IMR-90 (cell line): ENCODE results near the gene DCAF15. TPM values are rescaled to one million over a fixed set of nuclear protein-coding genes. Genes with fewer than 3 reads are reported as not detected.

ENCODE experiments used
- ATAC-seq: fragments of 200-7000 bp; cut with Tn5 transposase; 2 replicates; pipeline ENCODE4 v1.9.1; 2020; ENCODE audit warnings: low read depth, mild to moderate bottlenecking, moderate library complexity
- BruUV-seq: library from RNA; stranded (reverse); fragments of 400-500 nt; replicated peaks from 2 replicates; lab custom pipeline; 2021; lab: Mats Ljungman, UMichigan
- CTCF ChIA-PET: fragments of 300-600 bp; formaldehyde crosslinking; extraction: SDS; loops from one replicate; lab custom pipeline; 2021; ENCODE audit warnings: antibody characterized with exemption; lab: Yijun Ruan, JAX
- POLR2A ChIA-PET: fragments of 300-600 bp; sonication (Branson Sonifier 250); formaldehyde crosslinking; loops from one replicate; lab custom pipeline; 2022; ENCODE audit warnings: antibody characterized with exemption; ENCODE audit not compliant: unreplicated experiment; lab: Charles Lee
- DNase-seq: peaks from one replicate; pipeline ENCODE4 v3.0.0; 2013
- H2AFZ ChIP-seq: replicated peaks from 2 replicates; pipeline ENCODE3; 2013; ENCODE audit warnings: low read length, mild to moderate bottlenecking; ENCODE audit not compliant: poor library complexity
- H2AK5ac ChIP-seq: 2 replicates; pipeline ENCODE4 v1.6.1; 2013; ENCODE audit warnings: low read depth, low read length, inconsistent platforms
- H2AK9ac ChIP-seq: replicated peaks from 2 replicates; pipeline ENCODE3; 2013; ENCODE audit warnings: mild to moderate bottlenecking, low read depth, low read length, moderate library complexity; ENCODE audit not compliant: poor library complexity
- H2BK120ac ChIP-seq: 2 replicates; pipeline ENCODE4 v1.6.1; 2013; ENCODE audit warnings: low read depth, low read length, inconsistent platforms
- H2BK15ac ChIP-seq: 3 replicates; pipeline ENCODE4 v1.6.1; 2013; ENCODE audit warnings: low read depth, low read length, inconsistent platforms
- H2BK20ac ChIP-seq: 2 replicates; pipeline ENCODE4 v1.6.1; 2013; ENCODE audit warnings: low read depth, mild to moderate bottlenecking, inconsistent platforms, low read length, moderate library complexity
- H2BK5ac ChIP-seq: 2 replicates; pipeline ENCODE4 v1.6.1; 2013; ENCODE audit warnings: mild to moderate bottlenecking, low read depth, low read length, inconsistent platforms; ENCODE audit not compliant: poor library complexity, severe bottlenecking
- H3K14ac ChIP-seq: replicated peaks from 2 replicates; pipeline ENCODE4 v1.6.1; 2013; ENCODE audit warnings: low read depth, low read length, inconsistent platforms
- H3K18ac ChIP-seq: 2 replicates; pipeline ENCODE4 v1.6.1; 2013; ENCODE audit warnings: low read depth, low read length, control low read depth
- H3K23ac ChIP-seq: 2 replicates; pipeline ENCODE4 v1.6.1; 2013; ENCODE audit warnings: low read depth, low read length, inconsistent platforms
- H3K27ac ChIP-seq: 2 replicates; pipeline ENCODE4 v1.5.1; 2013; ENCODE audit warnings: mild to moderate bottlenecking, control low read depth, low read length; ENCODE audit not compliant: insufficient read depth
- H3K27me3 ChIP-seq: 2 replicates; pipeline ENCODE4 v1.6.1; 2013; ENCODE audit warnings: low read length; ENCODE audit not compliant: control insufficient read depth, insufficient read depth
- H3K36me3 ChIP-seq: 2 replicates; pipeline ENCODE4 v1.6.1; 2013; ENCODE audit warnings: low read length, mixed read lengths; ENCODE audit not compliant: control insufficient read depth, insufficient read depth
- H3K4ac ChIP-seq: 2 replicates; pipeline ENCODE4 v1.6.1; 2013; ENCODE audit warnings: low read depth, low read length, inconsistent platforms
- H3K4me1 ChIP-seq: 2 replicates; pipeline ENCODE4 v1.6.1; 2013; ENCODE audit warnings: low read length, mixed read lengths; ENCODE audit not compliant: control insufficient read depth, insufficient read depth
- H3K4me2 ChIP-seq: 2 replicates; pipeline ENCODE4 v1.6.1; 2013; ENCODE audit warnings: low read depth, mild to moderate bottlenecking, control low read depth, low read length, moderate library complexity
- H3K4me3 ChIP-seq: 2 replicates; pipeline ENCODE4 v1.5.1; 2013; ENCODE audit warnings: low read depth, mild to moderate bottlenecking, control low read depth, low read length, moderate library complexity; ENCODE audit not compliant: insufficient read depth
- H3K56ac ChIP-seq: 2 replicates; pipeline ENCODE4 v1.6.1; 2013; ENCODE audit warnings: low read length, inconsistent platforms; ENCODE audit not compliant: insufficient read depth; ENCODE audit errors: extremely low read depth
- H3K79me1 ChIP-seq, 2 experiments: 2 replicates each; pipeline ENCODE4 v1.6.1; 2013; ENCODE audit warnings: low read length in 2 of 2, inconsistent platforms in 1 of 2, low read depth in 1 of 2
- H3K9ac ChIP-seq: 2 replicates; pipeline ENCODE4 v1.6.1; 2013; ENCODE audit warnings: low read depth, low read length, control low read depth
- H3K9me1 ChIP-seq: 2 replicates; pipeline ENCODE4 v1.6.1; 2013; ENCODE audit warnings: low read length, inconsistent platforms; ENCODE audit not compliant: insufficient read depth
- H3K9me3 ChIP-seq: 2 replicates; pipeline ENCODE4 v1.6.1; 2013; ENCODE audit warnings: low read length; ENCODE audit not compliant: control insufficient read depth, insufficient read depth
- H4K20me1 ChIP-seq: 2 replicates; pipeline ENCODE4 v1.6.1; 2013; ENCODE audit warnings: low read length, inconsistent platforms; ENCODE audit not compliant: insufficient read depth
- H4K5ac ChIP-seq: 2 replicates; pipeline ENCODE4 v1.6.1; 2013; ENCODE audit warnings: mild to moderate bottlenecking, low read depth, low read length, control low read depth
- H4K8ac ChIP-seq, 2 experiments: 2 replicates each; pipeline ENCODE4 v1.6.1; 2013; ENCODE audit warnings: low read depth in 2 of 2, low read length in 2 of 2, control low read depth in 1 of 2, inconsistent platforms in 1 of 2
- H4K91ac ChIP-seq: 2 replicates; pipeline ENCODE4 v1.6.1; 2013; ENCODE audit warnings: low read depth, low read length, inconsistent platforms; ENCODE audit not compliant: insufficient read depth
- MAFK ChIP-seq: IDR thresholded peaks from 2 replicates; pipeline ENCODE4 v1.6.1; 2012; ENCODE audit warnings: low read depth, low read length, improper control_type of control experiment
- MAZ ChIP-seq: IDR thresholded peaks from 2 replicates; pipeline ENCODE4 v1.6.1; 2012; ENCODE audit warnings: low read depth, mild to moderate bottlenecking, low read length, improper control_type of control experiment, moderate library complexity, borderline replicate concordance
- WGBS, 2 experiments: methylation state at CpG; one replicate each; pipeline versions ENCODE4 v1.1.5 to v1.1.7; 2013; ENCODE audit warnings: missing lambda C conversion rate in 2 of 2; ENCODE audit not compliant: insufficient read length in 1 of 2; ENCODE audit errors: extremely low coverage in 2 of 2; 5-methylcytosine and 5-hydroxymethylcytosine counted together
- dilution Hi-C: fragments of 300-500 bp; cut with HindIII; formaldehyde crosslinking; loops from one replicate; pipeline ENCODE4 v1.14.3; 2018; ENCODE audit warnings: low sequenced_read_pairs; ENCODE audit not compliant: unreplicated experiment
- in situ Hi-C: fragments of 300-500 bp; cut with MboI; formaldehyde crosslinking; loops from 3 replicates; pipeline ENCODE4 v1.14.3; 2019; ENCODE audit warnings: low sequenced_read_pairs, inconsistent platforms, mixed read lengths
- intact Hi-C: fragments of 100-400 bp; cut with micrococcal nuclease; formaldehyde crosslinking; loops from 2 replicates; pipeline ENCODE4 v1.10.0; 2022
- polyA plus RNA-seq, 3 experiments: library from polyadenylated mRNA; depleted of rRNA; stranded (reverse); fragments of >200 nt; gene quantifications; 2 replicates each; pipeline ENCODE4 v1.2.3, GENCODE V29; 2012; ENCODE audit warnings: low replicate concordance in 1 of 3
- total RNA-seq: library from RNA; depleted of rRNA; stranded (reverse); fragments of >200 nt; gene quantifications from 2 replicates; pipeline ENCODE4 v1.2.3, GENCODE V29; 2012

Gene DCAF15
- total and polyA plus RNA-seq, 2 of the 4 experiments (the other 2 are of a cell fraction): 6.8 to 31.0 TPM

DNA sequence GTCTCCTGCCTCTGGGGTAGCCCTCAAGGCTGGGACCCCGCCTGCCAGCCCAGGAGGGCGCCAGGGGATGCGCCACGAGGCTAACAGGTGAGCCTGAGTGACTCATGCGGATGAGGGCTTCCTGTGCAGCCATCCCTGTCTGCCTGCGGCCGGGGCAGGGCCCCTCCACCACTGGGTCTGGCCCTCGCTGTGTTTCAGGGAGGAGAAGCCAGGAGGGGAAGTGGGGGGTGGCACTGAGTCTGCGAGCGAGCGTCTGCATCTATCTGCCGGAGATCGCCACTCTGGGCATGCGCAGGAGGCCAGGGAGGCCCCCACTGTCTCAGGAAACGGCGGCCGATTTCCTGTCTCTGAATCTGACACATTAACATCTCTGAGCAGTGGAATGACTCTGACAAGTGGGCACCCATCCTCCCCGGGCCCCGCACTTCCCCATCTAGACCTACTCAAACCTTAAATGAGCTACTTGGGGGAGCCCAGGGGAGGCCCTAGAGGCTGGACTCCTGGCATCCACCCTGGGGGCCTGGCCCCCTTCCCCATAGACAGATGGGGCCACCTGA lies 34.1 kb downstream of the DCAF15 start:
- no peak overlapping the region for H2BK20ac ChIP-seq
- H3K36me3 ChIP-seq: peaks cover 12% of the 10 kb centered on the region
- 40% methylated on average over 2 of the region's 19 CpGs; no CpG with 5 or more reads in 1 of the 2 experiments for WGBS, 2 experiments
- TF ChIP-seq MAFK: no peak
- peak; percentile 56; the same call in 1 of the 2 replicates for TF ChIP-seq MAZ
- H3K14ac ChIP-seq: peak overlapping the region; percentile 17; the same call in 1 of the 2 replicates
- peaks cover 10% of the 10 kb centered on the region for H3K4me1 ChIP-seq
- no peaks in the 10 kb centered on the region for H3K9me3 ChIP-seq
- no TSS peak for BruUV-seq
- H4K5ac ChIP-seq: peak overlapping the region; percentile 91
- H2BK5ac ChIP-seq: peak overlapping the region; percentile 19
- no peak overlapping the region for H3K18ac ChIP-seq
- no peaks in the 10 kb centered on the region for H3K27me3 ChIP-seq
- H2AK5ac ChIP-seq: peak overlapping the region; percentile 62
- 0 out of 3 replicates have a peak overlapping the region, but pooled peaks have one; percentile 8 for H2BK15ac ChIP-seq
- peak overlapping the region; percentile 85 for H4K91ac ChIP-seq
- peak overlapping the region; percentile 94 to 95 for H4K8ac ChIP-seq
- no peaks in the 10 kb centered on the region for H4K20me1 ChIP-seq
- POLR2A ChIA-PET: no interaction called here
- DNase-seq: peak; percentile 72
- no peak overlapping the region for H3K56ac ChIP-seq
- H3K23ac ChIP-seq: no peak overlapping the region
- CTCF ChIA-PET: no interaction called here
- H3K4ac ChIP-seq: peak overlapping the region; percentile 54
- peak; percentile 94 for ATAC-seq
- peak overlapping the region; percentile 36 for H3K27ac ChIP-seq
- intact Hi-C loops: no loop called here
- no peak overlapping the region for H3K4me3 ChIP-seq
- H3K4me2 ChIP-seq: 0 out of 2 replicates have a peak overlapping the region, but pooled peaks have one; percentile 38
- in situ Hi-C loops: no loop called here
- H2AK9ac ChIP-seq: peak overlapping the region; percentile 96
- peaks cover 11% of the 10 kb centered on the region for H3K9me1 ChIP-seq
- dilution Hi-C loops: no loop called here
- H2BK120ac ChIP-seq: peak overlapping the region; percentile 42; the same call in 1 of the 2 replicates
- peaks cover 0 to 23% of the 10 kb centered on the region in 2 experiments; a peak in 1 of 4 replicates for H3K79me1 ChIP-seq
- H2AFZ ChIP-seq: peak overlapping the region; percentile 89
- H3K9ac ChIP-seq: peak overlapping the region; percentile 37; the same call in 1 of the 2 replicates
